Gastrocnemius medialis (tissue), 4 donors: ENCODE data around the gene TEX35. TPM values are rescaled to one million over a fixed set of nuclear protein-coding genes. Genes with fewer than 3 reads are reported as not detected.

Experiments
- ATAC-seq, 2 donors: fragments of 150-250 bp; one replicate each; pipeline ENCODE4 v1.9.1; 2016
- DNase-seq, 2 donors: peaks; one replicate each; pipeline ENCODE4 v3.0.0-alpha.2; 2019
- H3K27ac ChIP-seq, 4 donors: fragments of 200-600 bp; sonication (generic); 1 replicate in 1 of 4; 2 replicates in 3 of 4; pipeline ENCODE4 v1.5.1; 2016 to 2018; ENCODE audit warnings: mild to moderate bottlenecking in 2 of 4, moderate library complexity in 1 of 4
- H3K27me3 ChIP-seq, 3 donors: fragments of 200-600 bp; sonication (generic) in 2 of 3; 1 replicate in 1 of 3; 2 replicates in 2 of 3; pipeline versions ENCODE4 v1.5.1 to v1.6.0; 2016 to 2019; ENCODE audit warnings: mild to moderate bottlenecking in 1 of 3, moderate library complexity in 1 of 3
- H3K36me3 ChIP-seq, 2 donors: fragments of 200-600 bp; sonication (generic) in 1 of 2; one replicate each; pipeline ENCODE4 v1.5.1; 2017 to 2018
- H3K4me1 ChIP-seq, 2 donors: fragments of 200-600 bp; sonication (generic) in 1 of 2; one replicate each; pipeline ENCODE4 v1.5.1; 2016 to 2017; ENCODE audit warnings: mild to moderate bottlenecking in 2 of 2
- H3K4me3 ChIP-seq, 4 donors: fragments of 200-600 bp; sonication (generic) in 3 of 4; 1 replicate in 1 of 4; 2 replicates in 3 of 4; pipeline ENCODE4 v1.5.1; 2016 to 2019; ENCODE audit warnings: mild to moderate bottlenecking in 2 of 4
- H3K9me3 ChIP-seq, 3 donors: fragments of 200-600 bp; sonication (generic) in 2 of 3; 1 replicate in 1 of 3; 2 replicates in 2 of 3; pipeline ENCODE4 v1.5.1; 2016 to 2019
- POLR2A ChIP-seq, 2 donors: fragments of 450-650 bp; IDR thresholded peaks; one replicate each; pipeline ENCODE4 v1.6.1; 2017; ENCODE audit warnings: antibody characterized with exemption in 2 of 2, mild to moderate bottlenecking in 2 of 2, moderate library complexity in 2 of 2
- in situ Hi-C, 4 donors: fragments of 200-750 bp; cut with MboI; loops; one replicate each; pipeline versions ENCODE4 v1.15.0 to v1.8.0; 2017; ENCODE audit warnings: low sequenced_read_pairs in 4 of 4
- intact Hi-C: fragments of 100-400 bp; cut with DNase I; formaldehyde crosslinking; loops from one replicate; pipeline ENCODE4 v1.15.1; 2023; ENCODE audit warnings: low total_unique reads
- total RNA-seq, 4 donors: library from RNA; depleted of rRNA; stranded (reverse); fragments of >200 nt; gene quantifications; one replicate each; pipeline versions ENCODE4 v1.1.0 to v1.2.3, GENCODE V29; 2016
- TF ChIP-seq, protein P1 (sequence below), 5 experiments: fragments of 450-650 bp in 3 of 5; fragments of 200-600 bp in 2 of 5; sonication (generic) in 2 of 5; IDR thresholded peaks in 4 of 5; conservative IDR thresholded peaks in 1 of 5; 1 replicate in 4 of 5; 2 replicates in 1 of 5; pipeline ENCODE4 v1.5.1; 2016 to 2019; ENCODE audit warnings: antibody characterized with exemption in 5 of 5, mild to moderate bottlenecking in 3 of 5, moderate library complexity in 3 of 5

Gene TEX35
- total RNA-seq, 4 donors from 2014 or later, result not detected

GRCh38 chr1:178483251-178483957 lies 29.5 kb upstream of the TEX35 start:
- H3K4me3 ChIP-seq, result no peak overlapping the region
- H3K27ac ChIP-seq, result no peak overlapping the region
- H3K36me3 ChIP-seq, result no peaks in the 10 kb centered on the region
- intact Hi-C loops, result no loop called here
- no peaks in the 10 kb centered on the region for H3K9me3 ChIP-seq
- DNase-seq (no peak), ATAC-seq (no peak)
- TF ChIP-seq POLR2A (IDR thresholded peaks at IDR 0.05), result no peak
- TF ChIP-seq, protein P1, sequence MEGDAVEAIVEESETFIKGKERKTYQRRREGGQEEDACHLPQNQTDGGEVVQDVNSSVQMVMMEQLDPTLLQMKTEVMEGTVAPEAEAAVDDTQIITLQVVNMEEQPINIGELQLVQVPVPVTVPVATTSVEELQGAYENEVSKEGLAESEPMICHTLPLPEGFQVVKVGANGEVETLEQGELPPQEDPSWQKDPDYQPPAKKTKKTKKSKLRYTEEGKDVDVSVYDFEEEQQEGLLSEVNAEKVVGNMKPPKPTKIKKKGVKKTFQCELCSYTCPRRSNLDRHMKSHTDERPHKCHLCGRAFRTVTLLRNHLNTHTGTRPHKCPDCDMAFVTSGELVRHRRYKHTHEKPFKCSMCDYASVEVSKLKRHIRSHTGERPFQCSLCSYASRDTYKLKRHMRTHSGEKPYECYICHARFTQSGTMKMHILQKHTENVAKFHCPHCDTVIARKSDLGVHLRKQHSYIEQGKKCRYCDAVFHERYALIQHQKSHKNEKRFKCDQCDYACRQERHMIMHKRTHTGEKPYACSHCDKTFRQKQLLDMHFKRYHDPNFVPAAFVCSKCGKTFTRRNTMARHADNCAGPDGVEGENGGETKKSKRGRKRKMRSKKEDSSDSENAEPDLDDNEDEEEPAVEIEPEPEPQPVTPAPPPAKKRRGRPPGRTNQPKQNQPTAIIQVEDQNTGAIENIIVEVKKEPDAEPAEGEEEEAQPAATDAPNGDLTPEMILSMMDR (IDR thresholded peaks at IDR 0.05 in 4 of 5, conservative IDR thresholded peaks at IDR 0.05 in 1 of 5), result no peak
- in situ Hi-C loops, result loop anchor here in 1 of 4 donors (25.0 kb wide), 1 partner anchor 196 kb away; no protein-coding TSS in a partner anchor
- no peaks in the 10 kb centered on the region for H3K4me1 ChIP-seq
- H3K27me3 ChIP-seq, result no peaks in the 10 kb centered on the region

GRCh38 chr1:178484698-178485225 lies 28.1 kb upstream of the TEX35 start:
- ATAC-seq, result no peak
- in situ Hi-C loops (loop anchor here in 1 of 4 donors (25.0 kb wide), 1 partner anchor 197 kb away; no protein-coding TSS in a partner anchor), intact Hi-C loops (no loop called here)
- no peaks in the 10 kb centered on the region for H3K36me3 ChIP-seq
- no peaks in the 10 kb centered on the region for H3K9me3 ChIP-seq
- H3K27ac ChIP-seq, result no peak overlapping the region
- no peaks in the 10 kb centered on the region for H3K4me1 ChIP-seq
- no peak for DNase-seq
- TF ChIP-seq, protein P1 (IDR thresholded peaks at IDR 0.05 in 4 of 5, conservative IDR thresholded peaks at IDR 0.05 in 1 of 5), result no peak
- no peak for TF ChIP-seq POLR2A (IDR thresholded peaks at IDR 0.05)
- H3K4me3 ChIP-seq, result no peak overlapping the region
- H3K27me3 ChIP-seq, result no peaks in the 10 kb centered on the region

GRCh38 chr1:178485541-178485981 lies 27.3 kb upstream of the TEX35 start:
- no peaks in the 10 kb centered on the region for H3K36me3 ChIP-seq
- no peaks in the 10 kb centered on the region for H3K9me3 ChIP-seq
- TF ChIP-seq, protein P1 (IDR thresholded peaks at IDR 0.05 in 4 of 5, conservative IDR thresholded peaks at IDR 0.05 in 1 of 5), result no peak
- no peak for TF ChIP-seq POLR2A (IDR thresholded peaks at IDR 0.05)
- no peak overlapping the region for H3K27ac ChIP-seq
- H3K4me3 ChIP-seq, result no peak overlapping the region
- ATAC-seq (no peak), DNase-seq (no peak)
- intact Hi-C loops, result no loop called here
- no peaks in the 10 kb centered on the region for H3K4me1 ChIP-seq
- in situ Hi-C loops, result loop anchor here in 1 of 4 donors (25.0 kb wide), 1 partner anchor 198 kb away; no protein-coding TSS in a partner anchor
- no peaks in the 10 kb centered on the region for H3K27me3 ChIP-seq

GRCh38 chr1:178486100-178487069 lies 26.5 kb upstream of the TEX35 start:
- in situ Hi-C loops, result loop anchor here in 1 of 4 donors (25.0 kb wide), 1 partner anchor 199 kb away; no protein-coding TSS in a partner anchor
- DNase-seq, result no peak
- no peaks in the 10 kb centered on the region for H3K9me3 ChIP-seq
- H3K36me3 ChIP-seq, result no peaks in the 10 kb centered on the region
- intact Hi-C loops, result no loop called here
- no peak for TF ChIP-seq POLR2A (IDR thresholded peaks at IDR 0.05)
- TF ChIP-seq, protein P1 (IDR thresholded peaks at IDR 0.05 in 4 of 5, conservative IDR thresholded peaks at IDR 0.05 in 1 of 5), result no peak
- no peaks in the 10 kb centered on the region for H3K27me3 ChIP-seq
- no peak for ATAC-seq
- no peaks in the 10 kb centered on the region for H3K4me1 ChIP-seq
- H3K4me3 ChIP-seq, result peak overlapping the region; percentile 14 to 46 (median 26)
- no peak overlapping the region for H3K27ac ChIP-seq
